HG03025 (cell line): ENCODE data around the gene GDF2.

Experiments
- ATAC-seq: cut with Tn5 transposase; IDR thresholded peaks from one replicate; pipeline ENCODE4 v1.9.1; 2021; ENCODE audit warnings: mild to moderate bottlenecking, moderate library complexity; ENCODE audit not compliant: unreplicated experiment, low FRiP score

Gene GDF2

DNA sequence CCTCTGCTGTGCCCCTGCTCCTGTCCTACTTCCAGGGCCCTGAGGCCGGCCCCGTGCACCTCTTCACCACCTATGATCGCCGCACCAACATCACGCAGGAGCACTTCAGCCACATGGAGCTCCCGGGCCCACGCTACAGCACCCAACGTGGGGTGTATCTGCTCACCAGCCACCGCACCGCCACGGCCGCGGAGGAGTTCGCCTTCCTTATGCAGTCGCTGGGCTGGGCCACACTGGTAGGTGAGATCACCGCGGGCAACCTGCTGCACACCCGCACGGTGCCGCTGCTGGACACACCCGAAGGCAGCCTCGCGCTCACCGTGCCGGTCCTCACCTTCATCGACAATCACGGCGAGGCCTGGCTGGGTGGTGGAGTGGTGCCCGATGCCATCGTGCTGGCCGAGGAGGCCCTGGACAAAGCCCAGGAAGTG, 27.7 kb downstream of the GDF2 start:
- no peak for ATAC-seq

DNA sequence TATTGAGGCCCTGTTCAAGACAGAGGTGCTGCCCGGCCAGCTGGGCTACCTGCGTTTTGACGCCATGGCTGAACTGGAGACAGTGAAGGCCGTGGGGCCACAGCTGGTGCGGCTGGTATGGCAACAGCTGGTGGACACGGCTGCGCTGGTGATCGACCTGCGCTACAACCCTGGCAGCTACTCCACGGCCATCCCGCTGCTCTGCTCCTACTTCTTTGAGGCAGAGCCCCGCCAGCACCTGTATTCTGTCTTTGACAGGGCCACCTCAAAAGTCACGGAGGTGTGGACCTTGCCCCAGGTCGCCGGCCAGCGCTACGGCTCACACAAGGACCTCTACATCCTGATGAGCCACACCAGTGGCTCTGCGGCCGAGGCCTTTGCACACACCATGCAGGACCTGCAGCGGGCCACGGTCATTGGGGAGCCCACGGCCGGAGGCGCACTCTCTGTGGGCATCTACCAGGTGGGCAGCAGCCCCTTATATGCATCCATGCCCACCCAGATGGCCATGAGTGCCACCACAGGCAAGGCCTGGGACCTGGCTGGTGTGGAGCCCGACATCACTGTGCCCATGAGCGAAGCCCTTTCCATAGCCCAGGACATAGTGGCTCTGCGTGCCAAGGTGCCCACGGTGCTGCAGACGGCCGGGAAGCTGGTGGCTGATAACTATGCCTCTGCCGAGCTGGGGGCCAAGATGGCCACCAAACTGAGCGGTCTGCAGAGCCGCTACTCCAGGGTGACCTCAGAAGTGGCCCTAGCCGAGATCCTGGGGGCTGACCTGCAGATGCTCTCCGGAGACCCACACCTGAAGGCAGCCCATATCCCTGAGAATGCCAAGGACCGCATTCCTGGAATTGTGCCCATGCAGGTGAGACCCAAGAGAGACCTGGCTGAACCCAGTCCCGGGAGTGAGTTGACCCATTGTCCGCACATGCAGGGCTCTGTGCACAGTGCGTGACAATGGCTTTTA, 28.7 kb downstream of the GDF2 start:
- ATAC-seq, result no peak

DNA sequence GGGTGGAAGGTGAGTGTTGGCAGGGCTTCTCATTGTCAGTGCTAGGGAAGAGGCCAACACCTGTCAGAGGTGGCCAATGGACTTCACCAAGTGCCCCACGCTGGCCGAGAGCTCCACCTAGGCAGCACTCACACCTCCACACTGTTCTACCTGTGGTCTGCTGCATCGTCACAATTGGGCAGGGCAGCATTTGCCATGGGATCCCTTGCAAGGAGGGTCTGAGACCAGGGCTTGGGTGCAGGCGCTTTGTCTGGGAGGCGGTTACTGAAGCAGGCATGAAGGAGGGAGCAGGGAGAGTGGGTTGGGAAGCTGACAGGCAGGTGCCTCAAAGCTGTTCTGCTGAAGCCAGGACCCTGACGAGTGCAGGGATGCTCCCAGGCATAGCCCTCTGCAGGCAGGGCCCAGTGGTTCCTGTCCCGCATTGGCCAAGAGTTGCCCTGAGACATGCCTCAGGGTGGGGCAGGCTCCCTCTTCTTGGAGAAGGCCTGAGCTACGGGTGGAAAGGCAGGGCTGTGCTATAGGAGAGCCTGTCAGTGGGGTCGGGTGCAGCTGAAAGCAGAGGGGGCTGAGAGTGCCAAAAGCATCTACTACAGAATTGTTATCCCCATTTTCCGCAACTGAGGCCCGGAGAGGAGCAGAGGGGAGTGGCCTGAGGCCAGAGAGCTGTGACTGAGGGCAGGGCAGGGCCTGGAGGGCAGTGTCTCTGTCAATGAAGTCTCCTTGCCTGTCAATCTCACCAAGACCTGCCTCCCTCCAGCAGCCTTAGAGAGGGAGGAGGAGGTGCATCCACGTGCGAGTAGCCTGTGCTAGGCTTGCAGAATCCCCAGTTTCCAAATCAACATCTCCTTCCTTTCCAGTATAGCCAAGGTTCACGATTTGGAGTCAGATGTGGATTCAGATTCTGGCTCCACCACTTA, 29.9 kb downstream of the GDF2 start:
- no peak for ATAC-seq

DNA sequence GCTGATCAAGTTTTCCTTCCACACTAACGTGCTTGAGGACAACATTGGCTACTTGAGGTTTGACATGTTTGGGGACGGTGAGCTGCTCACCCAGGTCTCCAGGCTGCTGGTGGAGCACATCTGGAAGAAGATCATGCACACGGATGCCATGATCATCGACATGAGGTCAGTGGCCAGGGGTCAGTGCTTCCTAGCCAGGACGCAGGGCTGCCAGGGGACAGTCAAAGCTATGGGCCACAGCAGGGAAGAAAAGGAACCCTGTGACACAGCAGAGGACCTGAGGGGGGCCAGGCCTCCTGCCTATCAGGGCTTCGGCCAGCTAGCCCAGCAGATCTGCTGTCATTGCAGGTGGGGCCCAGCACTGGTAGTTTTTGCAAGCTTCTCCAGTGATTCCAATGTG, 31.1 kb downstream of the GDF2 start:
- no peak for ATAC-seq

DNA sequence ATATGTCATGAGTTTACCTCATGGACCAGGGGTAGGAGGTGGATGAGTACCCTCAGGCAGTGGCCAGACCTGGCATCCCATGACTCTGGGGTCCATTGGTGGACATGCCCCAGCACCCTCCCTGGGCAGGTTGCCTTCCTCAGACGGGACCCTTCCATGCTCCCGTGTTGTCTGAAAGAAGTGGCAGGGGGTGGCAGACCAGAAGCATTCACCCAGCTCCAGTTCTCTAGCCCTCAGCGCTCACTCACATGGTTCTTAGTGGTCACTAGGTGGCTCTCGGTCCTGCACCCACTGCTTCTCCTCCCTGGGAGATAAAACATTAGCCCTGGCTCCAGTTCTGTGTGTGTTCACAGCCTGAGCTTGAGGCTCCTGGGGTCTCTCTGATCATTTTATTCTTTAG, 31.9 kb downstream of the GDF2 start:
- ATAC-seq, result no peak

DNA sequence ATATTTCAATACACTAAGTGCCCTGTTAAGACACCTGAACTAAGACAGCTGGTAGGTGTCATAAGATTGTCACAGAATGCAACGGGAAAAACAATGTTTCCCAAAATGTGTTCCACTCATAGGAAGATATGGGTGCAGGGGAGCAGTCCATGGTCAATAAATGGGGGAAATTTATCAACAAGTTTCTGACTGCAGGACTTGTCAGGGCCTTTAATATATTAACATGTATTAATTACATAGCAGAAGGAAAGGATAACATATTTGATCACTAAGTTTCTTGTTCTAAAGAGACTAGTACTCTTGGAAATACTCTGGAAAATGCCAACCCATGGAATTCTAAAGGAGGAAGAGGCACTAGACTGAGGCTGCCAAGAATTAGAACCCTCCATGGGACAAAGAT, 32.6 kb downstream of the GDF2 start:
- no peak for ATAC-seq

DNA sequence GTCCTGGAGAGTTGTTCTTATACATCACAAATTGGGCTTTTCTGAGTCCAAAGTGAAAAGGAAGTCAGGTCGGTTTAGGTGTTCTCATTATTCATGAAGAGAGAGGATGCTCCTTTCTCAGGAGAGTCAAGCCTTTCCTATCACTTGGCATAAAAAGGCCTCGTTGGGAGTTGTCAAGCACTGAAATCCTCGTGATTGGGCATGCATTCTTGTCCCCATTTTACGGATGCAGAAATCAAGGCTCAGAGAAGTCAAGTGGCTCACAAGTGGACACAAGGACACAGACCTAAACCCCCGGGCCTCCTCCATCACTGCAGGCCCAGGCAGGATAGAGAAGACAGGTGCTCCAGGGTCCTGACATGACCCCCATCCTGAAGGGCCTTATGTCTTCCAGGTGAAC, 34.5 kb downstream of the GDF2 start:
- ATAC-seq, result no peak

DNA sequence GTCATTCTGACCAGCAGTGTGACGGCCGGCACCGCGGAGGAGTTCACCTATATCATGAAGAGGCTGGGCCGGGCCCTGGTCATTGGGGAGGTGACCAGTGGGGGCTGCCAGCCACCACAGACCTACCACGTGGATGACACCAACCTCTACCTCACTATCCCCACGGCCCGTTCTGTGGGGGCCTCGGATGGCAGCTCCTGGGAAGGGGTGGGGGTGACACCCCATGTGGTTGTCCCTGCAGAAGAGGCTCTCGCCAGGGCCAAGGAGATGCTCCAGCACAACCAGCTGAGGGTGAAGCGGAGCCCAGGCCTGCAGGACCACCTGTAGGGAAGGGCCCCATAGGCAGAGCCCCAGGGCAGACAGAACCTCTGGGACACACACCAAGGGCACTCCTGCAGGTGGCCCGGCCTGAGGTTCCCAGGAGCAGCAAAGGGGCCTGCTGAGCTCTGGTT, 34.9 kb downstream of the GDF2 start:
- ATAC-seq, result no peak

DNA sequence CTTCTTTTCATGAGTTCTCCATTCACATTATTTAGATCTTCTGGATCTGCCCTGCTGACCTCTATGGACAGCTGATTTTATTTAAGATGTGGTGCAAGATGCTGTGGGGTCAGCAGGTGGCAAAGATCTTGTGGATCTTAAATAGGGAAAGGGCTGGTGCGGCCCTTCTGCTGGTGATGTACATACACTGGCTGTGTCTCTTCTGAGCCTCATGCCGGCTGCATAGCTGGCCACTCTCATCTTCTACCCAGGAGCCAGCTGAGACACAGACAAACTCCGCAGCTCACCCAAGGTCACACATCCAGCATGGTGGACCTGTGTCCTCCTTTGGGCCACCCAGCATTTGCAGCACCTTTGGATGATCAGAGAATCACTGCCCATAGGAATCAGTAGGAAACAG, 35.7 kb downstream of the GDF2 start:
- no peak for ATAC-seq

DNA sequence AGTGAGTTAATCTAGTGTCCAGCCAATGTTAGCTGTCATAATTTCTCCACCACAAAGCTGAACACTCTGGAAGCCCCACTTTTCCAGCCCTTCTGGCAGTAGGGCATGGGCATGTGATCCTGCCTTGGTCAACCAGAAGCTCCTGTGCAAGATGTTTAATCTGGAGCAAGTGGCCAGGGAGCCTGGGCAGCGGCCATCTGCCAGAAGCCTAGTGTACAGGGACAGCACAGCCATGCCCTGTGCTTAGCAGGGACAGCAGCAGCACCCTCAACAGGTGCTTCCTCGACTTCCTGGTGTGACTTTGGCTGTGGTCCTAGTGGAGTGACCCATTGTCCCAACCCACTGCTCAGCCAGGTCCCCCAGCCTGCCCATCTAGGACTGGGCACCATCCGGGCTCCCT, 36.2 kb downstream of the GDF2 start:
- no peak for ATAC-seq

DNA sequence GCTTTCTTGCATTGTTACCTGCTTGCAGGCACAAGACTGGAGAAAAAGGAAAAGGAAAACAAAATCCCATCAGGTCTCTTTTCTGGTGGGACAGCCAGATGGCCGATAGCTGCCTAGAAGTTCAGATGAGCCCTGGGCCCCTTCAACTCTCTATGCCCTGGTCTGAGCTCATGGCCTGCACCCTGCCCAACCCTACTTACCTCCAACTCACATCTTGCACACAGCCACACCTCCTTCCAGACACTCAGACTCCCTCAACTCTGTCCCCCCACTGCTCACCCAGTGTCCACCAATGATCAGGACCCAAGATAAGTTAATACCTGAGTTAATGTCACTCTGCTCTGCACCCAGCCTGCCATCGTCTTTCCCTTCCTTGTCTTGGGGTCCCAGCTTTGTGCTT, 36.8 kb downstream of the GDF2 start:
- no peak for ATAC-seq

DNA sequence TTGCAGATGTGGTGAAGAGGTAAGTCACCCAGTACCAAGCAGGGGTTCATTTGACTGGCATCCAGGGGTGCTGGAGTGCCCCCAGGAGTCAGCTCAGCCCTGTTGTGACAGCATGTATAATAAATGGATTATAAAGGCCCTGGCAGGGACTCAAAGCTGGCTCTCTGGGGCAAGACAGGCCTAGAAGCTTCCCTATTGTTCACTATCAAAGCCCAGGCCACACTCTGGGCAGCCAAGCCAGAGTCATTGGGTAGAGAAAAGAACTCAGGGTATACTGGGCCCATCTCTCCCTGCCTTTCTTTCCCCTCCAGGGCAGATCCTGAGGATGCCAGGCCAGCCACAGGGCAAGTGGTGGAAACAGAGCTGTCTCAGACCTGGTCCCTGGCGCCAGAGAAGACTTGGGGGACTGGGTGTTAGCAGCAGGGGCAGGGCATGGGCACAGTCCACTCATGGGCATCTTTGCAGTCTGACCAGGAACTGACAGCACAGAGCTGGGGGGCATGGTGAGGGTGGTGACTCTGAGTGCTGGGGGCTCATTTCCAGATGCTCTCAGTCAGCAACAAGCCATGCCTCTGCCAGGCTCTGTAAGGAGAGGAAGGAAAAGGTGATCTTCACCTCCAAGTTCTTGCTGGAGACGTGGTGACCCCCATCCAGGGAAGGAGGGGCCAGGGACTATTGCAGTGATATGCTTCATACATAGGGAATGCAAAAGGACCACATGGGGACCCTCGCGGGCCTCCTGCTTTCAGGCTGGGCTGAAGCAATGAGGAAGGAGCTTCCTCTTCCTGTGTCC, 37.6 kb downstream of the GDF2 start:
- no peak for ATAC-seq

DNA sequence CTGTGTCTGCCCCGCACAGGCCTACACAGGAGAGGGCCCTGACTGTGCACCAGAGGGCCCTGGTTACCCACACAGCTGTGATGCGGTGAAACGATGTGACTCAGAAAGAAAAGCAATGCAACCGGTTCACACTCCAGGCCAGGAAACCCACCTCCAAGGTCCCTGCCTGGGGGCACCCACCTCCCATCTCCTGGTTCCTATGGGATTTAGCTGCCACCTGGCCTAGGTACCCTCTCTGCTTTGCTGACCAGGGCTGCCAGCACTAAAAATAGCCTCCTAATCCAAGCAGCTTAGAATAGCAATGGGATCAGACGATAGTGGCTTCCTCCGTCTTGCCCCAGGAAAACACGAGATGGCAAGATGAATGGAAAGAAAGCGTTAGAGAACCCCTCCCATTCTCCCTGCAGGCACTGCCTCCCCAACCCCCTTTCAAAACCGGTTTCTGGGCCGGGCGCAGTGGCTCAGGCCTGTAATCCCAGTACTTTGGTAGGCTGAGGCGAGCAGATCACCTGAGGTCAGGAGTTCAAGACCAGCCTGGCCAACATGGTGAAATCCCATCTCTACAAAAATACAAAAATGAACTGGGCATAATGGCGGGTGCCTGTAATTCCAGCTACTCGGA, 38.3 kb downstream of the GDF2 start:
- ATAC-seq, result no peak

DNA sequence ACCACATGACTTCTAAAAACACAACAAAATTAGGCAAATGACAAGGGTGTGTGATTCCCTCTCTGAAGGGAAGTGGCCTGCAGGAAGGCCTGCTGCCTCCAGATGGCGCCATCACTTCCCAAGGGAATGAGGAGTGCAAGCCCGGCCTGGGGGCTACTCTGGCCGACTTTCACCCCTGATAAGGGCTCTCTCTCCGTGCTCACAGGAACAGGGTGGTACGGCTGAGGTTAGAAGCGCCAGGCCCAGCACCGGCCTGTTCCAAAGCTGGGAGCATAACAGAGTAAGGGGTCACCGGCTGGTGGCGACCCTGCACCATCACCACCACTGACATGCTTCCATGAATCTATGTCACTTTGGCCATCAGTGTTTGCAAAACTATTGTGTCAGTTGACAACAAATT, 39.0 kb downstream of the GDF2 start:
- no peak for ATAC-seq

DNA sequence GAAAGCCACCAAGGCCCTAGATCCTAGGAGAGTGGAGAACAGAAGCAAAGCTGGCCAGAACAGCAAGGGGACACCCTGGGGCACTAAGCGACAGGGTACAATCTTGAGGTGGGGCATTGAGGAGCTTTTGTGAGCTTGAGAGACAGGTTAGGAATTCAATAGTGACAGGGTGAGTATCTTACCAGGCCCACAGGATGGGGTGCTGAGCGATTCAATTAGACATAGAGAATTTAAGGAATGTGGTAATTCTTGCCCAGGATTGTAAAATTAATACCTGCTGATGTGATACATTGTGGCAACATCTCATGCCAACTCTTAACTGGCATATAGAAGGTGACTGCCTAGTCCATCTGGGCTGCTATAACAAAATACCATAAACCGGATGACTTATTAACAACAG, 39.9 kb downstream of the GDF2 start:
- no peak for ATAC-seq

DNA sequence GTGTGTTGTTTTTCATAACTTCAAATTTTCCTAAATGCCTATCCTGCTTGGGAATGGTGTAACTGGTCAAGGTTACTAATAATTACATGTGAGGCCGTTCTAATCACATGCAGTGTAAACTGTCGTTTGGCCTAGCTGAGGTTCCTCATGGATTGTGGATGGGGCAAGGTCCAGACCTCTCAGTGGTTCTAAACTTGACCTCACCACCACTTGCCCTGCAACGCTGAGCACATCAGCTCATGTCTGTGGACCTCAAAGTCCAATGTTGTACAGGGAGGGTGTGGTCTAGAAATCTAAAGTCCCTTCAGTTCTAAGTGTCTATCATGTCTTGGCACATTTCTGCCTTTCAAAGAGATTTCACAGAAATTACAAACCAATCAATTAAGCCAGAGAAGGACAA, 41.5 kb downstream of the GDF2 start:
- no peak for ATAC-seq

DNA sequence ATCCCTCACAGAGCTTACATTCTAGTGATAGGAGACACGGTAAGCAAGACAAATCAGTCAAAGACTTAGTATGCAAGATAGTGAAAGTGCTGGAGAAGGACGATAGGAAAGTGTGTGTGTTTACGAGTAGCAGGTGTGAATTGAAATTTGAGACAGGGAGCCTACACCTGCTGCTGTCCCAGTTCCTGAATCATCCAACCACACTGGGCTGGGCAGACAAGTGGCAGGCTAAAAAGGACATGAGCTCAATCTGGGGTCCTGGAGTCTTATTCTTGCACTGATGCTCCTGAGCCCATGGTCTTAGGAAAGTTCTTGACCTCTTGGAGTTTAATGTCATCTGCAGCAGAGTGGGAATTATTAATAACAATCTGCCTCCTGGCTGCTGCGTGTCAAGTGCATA, 42.1 kb downstream of the GDF2 start:
- ATAC-seq, result no peak

DNA sequence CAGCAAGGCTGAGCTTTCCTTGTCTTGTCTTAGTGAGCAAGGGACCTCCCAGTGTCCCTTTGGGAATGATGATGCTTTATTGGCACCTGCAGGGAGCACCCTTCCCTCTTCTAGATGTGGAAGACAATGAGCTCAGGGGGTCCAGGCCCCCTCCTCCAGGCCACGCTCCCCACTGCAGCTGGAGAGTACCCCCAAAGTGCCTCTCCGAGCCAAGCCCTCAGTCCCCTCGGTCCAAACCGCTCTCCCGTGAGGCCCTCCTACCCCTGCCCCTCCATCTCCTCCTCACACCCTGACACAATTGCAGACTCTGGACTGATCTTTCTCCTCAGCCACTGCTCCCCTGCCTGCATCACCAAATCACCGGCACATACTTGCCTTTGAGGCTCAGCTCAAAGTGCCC, 42.7 kb downstream of the GDF2 start:
- ATAC-seq, result no peak

DNA sequence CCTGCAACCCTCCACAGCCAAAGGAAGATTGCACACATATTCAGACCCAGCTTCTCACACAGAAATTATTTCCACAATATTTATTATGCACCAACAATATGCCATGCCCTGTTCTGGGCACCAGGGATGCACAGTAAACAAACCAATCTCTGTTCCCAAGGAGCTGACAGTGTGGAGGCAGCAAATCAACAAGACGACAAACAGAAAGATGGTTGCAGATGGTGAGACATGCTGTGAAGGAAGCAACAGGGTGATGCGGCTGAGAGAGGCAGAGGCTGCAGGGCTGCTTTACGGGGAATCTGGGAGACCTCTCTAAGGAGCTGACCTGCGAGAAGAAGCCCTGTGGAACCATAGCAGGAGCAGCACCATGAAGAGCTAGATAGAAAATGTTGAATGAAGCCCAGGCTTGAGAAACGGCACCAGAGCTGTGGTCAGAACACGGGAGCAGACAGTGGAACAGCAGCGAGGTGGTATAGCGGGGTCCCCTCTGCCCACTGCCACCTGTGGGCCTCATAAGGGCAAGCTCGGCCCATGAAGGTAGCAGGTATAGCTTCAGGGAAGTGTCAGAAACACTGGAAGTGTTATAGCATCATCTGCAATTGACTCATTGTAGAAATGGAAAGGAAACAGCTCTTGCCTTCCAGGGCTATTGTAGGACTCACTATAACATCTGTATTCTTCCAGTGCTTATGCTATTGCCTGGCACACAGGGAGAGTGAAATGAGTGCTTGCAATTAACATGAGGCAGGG, 43.4 kb downstream of the GDF2 start:
- no peak for ATAC-seq
